ENCODE data around the gene KIFC1.
"Not testable (repeated sequence)": the region's sequence is repeated elsewhere in the genome, so short reads cannot be mapped to it uniquely, and the experiment has no call there.

KIFC1 gene

GRCh38 chr6:33375143-33375671 is 16.4 kb upstream of the KIFC1 start:
- no peak for DNase-seq (ENCODE audit: low read depth in 2 of 2)

- no peak for DNase-seq (ENCODE audit: low read depth in 2 of 2)
Measured at GRCh38 chr6:33377171-33377570, 14.5 kb upstream of the KIFC1 start.

- not testable (repeated sequence) for DNase-seq (ENCODE audit: low read depth in 2 of 2)
Measured at GRCh38 chr6:33379184-33379583, 12.4 kb upstream of the KIFC1 start.

GRCh38 chr6:33380272-33380981 is 11.2 kb upstream of the KIFC1 start:
- no peak for DNase-seq (ENCODE audit: low read depth in 2 of 2)

GRCh38 chr6:33383427-33384185 is 8.0 kb upstream of the KIFC1 start:
- DNase-seq (ENCODE audit: low read depth in 2 of 2): no peak

- no peak for DNase-seq (ENCODE audit: low read depth in 2 of 2)
Measured at GRCh38 chr6:33384581-33385020, 7.0 kb upstream of the KIFC1 start.

GRCh38 chr6:33390173-33390572 is 1.4 kb upstream of the KIFC1 start:
- no peak for DNase-seq (ENCODE audit: low read depth in 2 of 2)

GRCh38 chr6:33390767-33391277 is 801 bp upstream of the KIFC1 start:
- no peak for DNase-seq (ENCODE audit: low read depth in 2 of 2)

GRCh38 chr6:33391922-33392594 is 435 bp downstream of the KIFC1 start:
- DNase-seq (ENCODE audit: low read depth in 2 of 2): peak; percentile 29 to 57

- no peak for DNase-seq (ENCODE audit: low read depth in 2 of 2)
Measured at GRCh38 chr6:33392595-33392948, 949 bp downstream of the KIFC1 start.

GRCh38 chr6:33392979-33393378 is 1.4 kb downstream of the KIFC1 start:
- no peak for DNase-seq (ENCODE audit: low read depth in 2 of 2)

- no peak for DNase-seq (ENCODE audit: low read depth in 2 of 2)
Measured at GRCh38 chr6:33397541-33397940, 5.9 kb downstream of the KIFC1 start.

- not testable (repeated sequence) for DNase-seq (ENCODE audit: low read depth in 2 of 2)
Measured at GRCh38 chr6:33398601-33399000, 7.0 kb downstream of the KIFC1 start.

GRCh38 chr6:33399881-33400280 is 8.3 kb downstream of the KIFC1 start:
- not testable (repeated sequence) for DNase-seq (ENCODE audit: low read depth in 2 of 2)

GRCh38 chr6:33404884-33405283 is 13.3 kb downstream of the KIFC1 start:
- no peak for DNase-seq (ENCODE audit: low read depth in 2 of 2)

- no peak for DNase-seq (ENCODE audit: low read depth in 2 of 2)
Measured at GRCh38 chr6:33405386-33405940, 13.8 kb downstream of the KIFC1 start.

GRCh38 chr6:33406126-33406525 is 14.5 kb downstream of the KIFC1 start:
- no peak for DNase-seq (ENCODE audit: low read depth in 2 of 2)

GRCh38 chr6:33407132-33407718 is 15.6 kb downstream of the KIFC1 start:
- DNase-seq (ENCODE audit: low read depth in 2 of 2): no peak

- DNase-seq (ENCODE audit: low read depth in 2 of 2): peak; percentile 98
Measured at GRCh38 chr6:33410050-33410710, 18.6 kb downstream of the KIFC1 start.

- DNase-seq (ENCODE audit: low read depth in 2 of 2): no peak
Measured at GRCh38 chr6:33410711-33411631, 19.3 kb downstream of the KIFC1 start, which contains the start of gene PHF1. Gene PHF1 (plus strand): TSS chr6:33411014. CDS start chr6:33412264, 1,250 bp downstream.

Measured in stimulated activated CD8-positive, alpha-beta memory T cell treated with anti-CD3 and anti-CD28 coated beads, Interleukin-15, amount 100 ng/mL, for 48 hours (primary cell).